Stimulated activated CD4-positive, alpha-beta T cell treated with anti-CD3 and anti-CD28 coated beads, TNF-alpha, amount 100 ng/mL, for 4 hours (primary cell): ENCODE results near the gene ZNF462.

Experiments used
- DNase-seq, 3 experiments: peaks; one replicate each; pipeline ENCODE4 v3.0.0-alpha.2; 2020; ENCODE audit warnings: low read depth in 3 of 3

Gene ZNF462

GRCh38 chr9:107007402-107007801, 144.4 kb downstream of the ZNF462 start:
- DNase-seq: no peak

- DNase-seq: no peak
Measured at GRCh38 chr9:107008011-107008410, 145.0 kb downstream of the ZNF462 start.

- no peak for DNase-seq
Measured at GRCh38 chr9:107008447-107008846, 145.5 kb downstream of the ZNF462 start.

GRCh38 chr9:107016383-107016782, 153.4 kb downstream of the ZNF462 start:
- DNase-seq: no peak

- no peak for DNase-seq
Measured at GRCh38 chr9:107018861-107019545, 156.0 kb downstream of the ZNF462 start.

DNA sequence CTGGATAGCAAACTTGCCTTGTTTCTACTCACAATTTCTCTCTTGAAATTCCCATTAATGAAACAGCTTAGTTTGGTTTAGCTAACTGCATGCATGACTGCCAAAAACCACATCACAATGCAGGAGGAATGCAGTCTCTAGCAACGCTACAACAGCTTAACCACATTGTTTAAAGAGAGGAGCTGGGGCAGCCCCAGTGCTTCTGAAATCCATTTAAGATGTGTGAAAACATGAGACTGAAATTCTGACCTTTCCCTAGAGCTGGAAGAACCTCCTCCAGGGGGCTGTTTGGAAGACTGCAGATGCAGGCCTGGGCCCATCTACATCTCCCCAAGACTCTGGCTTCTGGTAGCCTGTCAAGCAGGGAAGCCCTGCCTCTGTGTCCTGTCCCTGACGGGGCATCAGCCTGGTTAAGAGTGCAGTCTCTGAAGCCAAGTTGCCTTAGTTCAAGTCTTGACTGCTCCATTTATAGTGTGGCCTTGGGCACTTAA, 157.1 kb downstream of the ZNF462 start:
- no peak for DNase-seq

DNA sequence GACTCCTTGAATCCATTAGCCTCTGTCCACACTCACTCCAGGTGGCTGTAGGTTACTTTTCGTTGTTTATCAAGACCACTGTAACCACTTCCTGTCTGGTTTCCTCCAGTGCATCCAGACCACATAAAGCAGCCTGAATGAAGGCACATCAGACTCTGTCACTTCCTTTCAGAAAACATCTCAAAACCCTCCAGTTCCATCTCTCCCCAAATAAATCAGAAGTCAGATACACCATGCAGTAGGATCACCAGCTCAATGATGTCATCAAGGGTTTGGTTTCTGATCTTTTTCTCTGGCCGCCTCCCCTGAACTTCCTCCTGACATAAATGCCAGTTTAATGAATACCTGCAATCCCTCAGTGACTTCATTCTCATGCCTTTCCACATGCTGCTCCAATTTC, 161.2 kb downstream of the ZNF462 start:
- no peak for DNase-seq

GRCh38 chr9:107025260-107026035, 162.5 kb downstream of the ZNF462 start:
- DNase-seq: no peak

DNA sequence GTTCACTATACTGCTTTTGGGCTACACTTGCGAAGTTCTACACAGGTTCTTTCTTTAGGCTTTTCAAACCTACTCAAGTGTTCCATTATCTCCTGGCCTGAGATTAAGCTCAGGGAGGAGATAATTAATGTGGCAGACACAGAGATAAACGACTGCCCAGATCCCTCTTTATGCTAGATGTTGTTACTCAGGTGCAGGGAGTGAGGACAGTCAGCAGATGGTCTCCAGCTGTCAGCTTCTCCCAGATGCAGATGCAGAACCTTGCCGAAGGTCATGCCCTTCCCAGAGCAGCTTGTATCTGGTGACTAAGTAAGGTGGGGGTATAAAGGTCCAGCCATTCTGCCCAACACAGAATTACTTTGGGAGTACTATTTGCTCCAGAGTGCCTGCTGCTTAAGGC, 166.2 kb downstream of the ZNF462 start:
- DNase-seq: no peak

DNA sequence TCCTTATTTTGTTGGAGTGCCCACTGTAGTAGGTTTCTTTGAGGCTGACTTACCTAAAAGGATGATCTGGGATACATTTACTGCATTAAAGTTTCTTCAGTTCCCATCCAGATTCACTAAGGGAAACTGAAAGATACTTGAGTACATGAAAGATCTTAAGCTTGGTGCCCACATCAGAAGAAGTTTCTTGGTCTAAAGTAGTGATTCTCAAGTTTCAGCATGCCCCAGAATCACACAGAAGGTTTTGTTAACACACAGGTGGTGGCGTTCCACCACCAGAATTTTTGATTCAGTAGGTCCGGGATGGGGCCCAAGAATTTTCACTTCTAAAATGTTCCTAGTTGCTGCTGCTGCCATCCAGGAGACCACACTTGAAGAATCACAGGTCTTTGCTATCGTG, 171.0 kb downstream of the ZNF462 start:
- DNase-seq: no peak

DNA sequence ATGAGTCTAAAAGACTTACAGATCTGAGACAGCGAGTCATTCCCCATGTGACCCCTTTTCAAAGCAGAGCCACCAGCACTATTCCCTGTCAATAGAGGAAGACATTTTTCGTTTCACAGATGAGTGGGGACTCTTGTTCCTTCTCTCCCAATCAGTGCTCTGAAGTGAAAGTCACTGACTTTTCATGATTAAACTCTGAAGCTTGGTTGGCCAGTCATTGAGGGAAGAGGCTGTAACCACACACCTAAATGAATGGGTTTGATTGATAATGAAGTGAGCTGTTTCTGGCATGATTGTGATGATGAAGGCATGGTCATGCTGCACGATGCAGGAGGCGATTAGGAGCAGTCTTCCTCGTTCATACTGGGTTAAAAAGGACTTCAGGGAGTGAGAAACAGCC, 171.9 kb downstream of the ZNF462 start:
- DNase-seq: no peak

GRCh38 chr9:107036367-107036766, 173.4 kb downstream of the ZNF462 start:
- DNase-seq: no peak

DNA sequence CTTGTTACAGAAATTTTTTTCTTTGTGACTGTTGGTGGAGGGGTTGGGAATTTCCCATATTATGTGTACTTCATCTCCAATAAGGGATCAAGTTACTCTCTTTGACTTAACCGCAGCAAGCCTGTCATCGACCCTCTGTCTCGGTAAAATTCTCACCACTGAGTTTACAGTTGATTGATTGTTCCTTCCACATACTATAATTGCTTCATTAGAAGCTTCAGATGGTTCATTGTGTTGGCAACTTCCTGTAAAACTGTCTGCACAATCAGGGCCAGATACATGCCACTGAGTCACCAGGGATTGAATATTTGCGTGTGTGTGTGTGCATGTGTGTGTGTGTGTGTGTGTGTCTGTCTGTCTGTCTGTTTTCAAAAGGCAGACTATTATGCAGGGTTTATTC, 176.6 kb downstream of the ZNF462 start:
- DNase-seq: no peak

DNA sequence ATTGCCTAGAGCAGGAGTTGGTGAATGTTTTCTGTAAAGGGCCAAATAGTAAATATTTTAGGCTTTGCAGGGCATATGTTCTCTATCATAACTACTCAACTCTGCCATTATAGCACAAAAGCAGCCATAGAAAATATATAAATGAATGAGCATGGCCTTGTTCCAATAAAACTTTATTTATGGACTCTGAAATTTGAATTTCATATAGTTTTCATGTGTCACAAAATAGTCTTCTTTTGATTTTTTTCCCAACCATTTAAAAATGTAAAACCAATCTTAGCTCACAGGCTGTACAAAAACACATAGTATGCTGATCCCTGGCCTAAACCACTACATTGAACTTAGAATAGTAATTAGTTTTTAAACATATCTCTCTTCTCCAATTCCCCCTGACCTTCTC, 179.6 kb downstream of the ZNF462 start:
- no peak for DNase-seq

- DNase-seq: no peak
Measured at GRCh38 chr9:107043886-107044285, 180.9 kb downstream of the ZNF462 start.

- DNase-seq: no peak
Measured at GRCh38 chr9:107044872-107045271, 181.9 kb downstream of the ZNF462 start.

DNA sequence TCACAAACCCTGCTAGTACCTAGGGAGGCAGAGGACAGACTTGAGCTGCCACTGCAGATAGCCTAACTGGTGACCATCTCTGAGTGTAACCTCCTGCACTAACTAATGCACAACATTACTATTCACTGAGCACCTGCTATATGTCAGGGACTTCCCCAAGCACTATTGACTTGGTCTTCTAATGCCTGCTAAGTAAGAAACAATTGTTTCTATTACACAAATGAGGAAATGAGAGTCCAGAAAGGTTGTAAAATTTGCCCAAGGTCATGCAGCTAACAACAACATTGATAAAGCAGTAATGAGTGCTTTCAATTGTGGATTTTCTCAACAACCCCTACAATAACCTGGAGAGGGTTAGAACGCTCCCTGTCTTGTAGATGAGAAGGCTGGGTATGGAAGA, 183.7 kb downstream of the ZNF462 start:
- no peak for DNase-seq

- no peak for DNase-seq
Measured at GRCh38 chr9:107049046-107049802, 186.3 kb downstream of the ZNF462 start.

DNA sequence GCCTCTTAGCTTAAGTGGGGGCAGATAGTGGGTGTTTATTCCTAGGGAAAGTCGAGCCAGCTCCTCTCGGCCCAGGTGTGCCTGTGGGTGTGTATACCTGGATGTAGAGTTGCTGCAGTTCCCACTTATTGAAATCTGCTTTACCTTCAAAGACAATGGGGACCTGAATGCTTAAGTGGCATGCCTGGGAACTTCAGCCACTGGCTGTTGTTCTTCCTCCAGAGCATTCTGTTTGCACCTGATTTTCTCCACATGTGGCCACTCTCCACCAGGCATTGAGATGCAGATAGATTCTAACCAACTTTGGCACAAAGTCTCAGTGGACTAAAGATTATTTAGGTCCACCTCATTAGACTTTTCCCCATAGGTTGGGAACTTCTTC, 186.8 kb downstream of the ZNF462 start:
- DNase-seq: no peak

DNA sequence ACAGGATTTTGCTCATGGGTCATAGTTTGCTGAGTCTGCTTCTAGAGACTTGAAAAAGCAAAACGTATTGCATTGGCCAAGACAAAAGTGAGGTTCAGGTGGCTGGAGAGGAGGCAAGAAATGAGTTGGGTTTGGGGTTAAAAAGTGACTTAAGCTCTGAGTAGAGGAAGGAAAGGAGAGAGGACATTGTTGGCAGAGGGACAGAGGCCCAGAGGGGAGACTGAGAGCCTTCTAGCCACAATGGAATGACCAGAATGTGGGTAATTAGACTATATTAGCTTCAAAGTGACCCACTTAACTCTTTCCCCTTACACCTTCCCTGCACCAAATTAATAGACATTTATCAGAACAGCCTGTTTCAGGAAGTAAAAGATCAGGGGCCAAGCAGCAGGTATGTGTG, 188.4 kb downstream of the ZNF462 start:
- DNase-seq: no peak

DNA sequence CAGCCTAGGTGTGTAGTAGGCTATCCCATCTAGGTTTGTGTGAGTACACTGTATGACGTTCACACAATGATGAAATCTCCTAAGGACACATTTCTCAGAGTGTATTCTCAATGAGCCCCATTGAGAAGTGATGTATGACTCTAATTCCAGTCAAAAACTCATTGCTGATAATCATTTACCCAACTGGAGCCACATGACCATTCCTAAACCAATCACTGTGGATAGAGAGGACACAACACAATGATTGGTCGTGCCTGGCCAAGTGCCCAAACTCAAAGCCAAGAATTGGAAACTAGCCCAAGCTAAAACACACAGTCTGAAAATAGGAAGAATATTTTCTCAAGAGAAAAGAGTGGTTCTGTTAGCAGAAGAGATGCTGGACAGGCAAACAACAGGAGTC, 191.2 kb downstream of the ZNF462 start:
- no peak for DNase-seq

- no peak for DNase-seq
Measured at GRCh38 chr9:107059220-107059619, 196.3 kb downstream of the ZNF462 start.

GRCh38 chr9:107060062-107060461, 197.1 kb downstream of the ZNF462 start:
- DNase-seq: no peak
